ENCODE results near the gene SLC12A2. TPM values are rescaled to one million over a fixed set of nuclear protein-coding genes. Genes with fewer than 3 reads are reported as not detected.

SLC12A2 gene
- total and polyA plus RNA-seq, 2 of the 4 experiments (the other 2 are of a cell fraction), result 5.6 to 30.3 TPM

- H3K4me2 ChIP-seq (ENCODE audit: low read depth, low read length), result no peak overlapping the region
- no peaks in the 10 kb centered on the region for H3K36me3 ChIP-seq (ENCODE audit: control insufficient read depth, insufficient read depth, low read length)
- H3K9me1 ChIP-seq (ENCODE audit: insufficient read depth, low read length), result no peaks in the 10 kb centered on the region
- no peak for DNase-seq
- H2BK120ac ChIP-seq (ENCODE audit: low read depth, low read length), result no peak overlapping the region
- no peak overlapping the region for H3K4me3 ChIP-seq (ENCODE audit: insufficient read depth, low read depth, low read length)
- WGBS, 2 experiments (ENCODE audit: extremely low coverage in 2 of 2, insufficient read length in 1 of 2), result no CpG with 5 or more reads among the region's 2 CpGs
- H2BK15ac ChIP-seq (ENCODE audit: low read depth, low read length), result no peak overlapping the region
- no TSS peak for BruUV-seq (replicated peaks)
- no peak overlapping the region for H3K9ac ChIP-seq (ENCODE audit: low read depth, low read length)
- no peak overlapping the region for H3K14ac ChIP-seq (replicated peaks; ENCODE audit: low read depth, low read length)
- no peaks in the 10 kb centered on the region for H3K9me3 ChIP-seq (ENCODE audit: control insufficient read depth, insufficient read depth, low read length)
- H3K27ac ChIP-seq (ENCODE audit: insufficient read depth, low read length), result no peak overlapping the region
- no peak overlapping the region for H2AK9ac ChIP-seq (replicated peaks; ENCODE audit: low read depth, low read length, poor library complexity)
- no peak overlapping the region for H2AK5ac ChIP-seq (ENCODE audit: low read depth, low read length)
- H3K79me1 ChIP-seq (ENCODE audit: low read depth in 1 of 2, low read length in 2 of 2), result no peaks in the 10 kb centered on the region
- H2AFZ ChIP-seq (replicated peaks; ENCODE audit: low read length, poor library complexity), result no peak overlapping the region
- no peak overlapping the region for H4K8ac ChIP-seq (ENCODE audit: low read depth in 2 of 2, low read length in 2 of 2)
- H2BK5ac ChIP-seq (ENCODE audit: low read depth, low read length, poor library complexity, severe bottlenecking), result no peak overlapping the region
- in situ Hi-C loops (cut with MboI; ENCODE audit: low sequenced_read_pairs) (loop anchor here (10.0 kb wide), 1 partner anchor 291 kb away; no protein-coding TSS in a partner anchor), intact Hi-C loops (cut with micrococcal nuclease) (no loop called here), dilution Hi-C loops (cut with HindIII; ENCODE audit: low sequenced_read_pairs, unreplicated experiment) (no loop called here)
- ChIA-PET POLR2A (ENCODE audit: unreplicated experiment) (no interaction called here), CTCF (no interaction called here)
- ATAC-seq (ENCODE audit: low read depth), result no peak
- no peak overlapping the region for H2BK20ac ChIP-seq (ENCODE audit: low read depth, low read length)
- peaks cover 3% of the 10 kb centered on the region; the same call in 1 of the 2 replicates for H3K4me1 ChIP-seq (ENCODE audit: control insufficient read depth, insufficient read depth, low read length)
- no peak for TF ChIP-seq CHD1 (IDR thresholded peaks at IDR 0.05; ENCODE audit: low read depth, low read length)
- no peak for TF ChIP-seq MXI1 (IDR thresholded peaks at IDR 0.05; ENCODE audit: borderline replicate concordance, low read depth, low read length)
- no peak for TF ChIP-seq NFE2L2 (IDR thresholded peaks at IDR 0.05; ENCODE audit: low read depth, low read length)
- no peak for TF ChIP-seq CTCF (conservative IDR thresholded peaks at IDR 0.05; ENCODE audit: low read depth, low read length)
- no peak for TF ChIP-seq USF2 (IDR thresholded peaks at IDR 0.05; ENCODE audit: low read depth, low read length)
- TF ChIP-seq BHLHE40 (IDR thresholded peaks at IDR 0.05; ENCODE audit: low read depth, low read length), result no peak
- no peak for TF ChIP-seq POLR2A (IDR thresholded peaks at IDR 0.05; ENCODE audit: low read depth, low read length)
- no peak for TF ChIP-seq MAZ (IDR thresholded peaks at IDR 0.05; ENCODE audit: borderline replicate concordance, low read depth, low read length)
- TF ChIP-seq RFX5 (IDR thresholded peaks at IDR 0.05; ENCODE audit: low read depth, low read length), result no peak
- no peak for TF ChIP-seq FOS (IDR thresholded peaks at IDR 0.05; ENCODE audit: low read depth, low read length)
- peaks cover 2% of the 10 kb centered on the region for H3K27me3 ChIP-seq (ENCODE audit: control insufficient read depth, insufficient read depth, low read length)
- no peak overlapping the region for H3K18ac ChIP-seq (ENCODE audit: low read depth, low read length)
- no peak overlapping the region for H3K56ac ChIP-seq (ENCODE audit: extremely low read depth, insufficient read depth, low read length)
- H3K4ac ChIP-seq (ENCODE audit: low read depth, low read length), result no peak overlapping the region
- H3K23ac ChIP-seq (ENCODE audit: low read depth, low read length), result no peak overlapping the region
- H4K20me1 ChIP-seq (ENCODE audit: insufficient read depth, low read length), result no peaks in the 10 kb centered on the region
- H4K5ac ChIP-seq (ENCODE audit: low read depth, low read length), result no peak overlapping the region
- H4K91ac ChIP-seq (ENCODE audit: insufficient read depth, low read depth, low read length), result no peak overlapping the region
These were observed 112.5 kb downstream of the SLC12A2 start for GRCh38 chr5:128196080-128196479.

Data from IMR-90 (cell line).